ENCODE results near the gene EPO.
"Not testable (repeated sequence)": the region's sequence is repeated elsewhere in the genome, so short reads cannot be mapped to it uniquely, and the experiment has no call there.

EPO gene

GRCh38 chr7:100739934-100740333, 19.7 kb downstream of the EPO start:
- DNase-seq (ENCODE audit: low read depth) = no peak

- DNase-seq (ENCODE audit: low read depth) = no peak
Observed at GRCh38 chr7:100744605-100745004, 24.3 kb downstream of the EPO start.

- no peak for DNase-seq (ENCODE audit: low read depth)
Observed at GRCh38 chr7:100745184-100745583, 24.9 kb downstream of the EPO start.

GRCh38 chr7:100752994-100753393, 32.7 kb downstream of the EPO start:
- DNase-seq (ENCODE audit: low read depth) = no peak

GRCh38 chr7:100753750-100754149, 33.5 kb downstream of the EPO start:
- DNase-seq (ENCODE audit: low read depth) = no peak

GRCh38 chr7:100759357-100760171, 39.3 kb downstream of the EPO start:
- no peak for DNase-seq (ENCODE audit: low read depth)

- DNase-seq (ENCODE audit: low read depth) = not testable (repeated sequence)
Observed at GRCh38 chr7:100762841-100763240, 42.6 kb downstream of the EPO start.

GRCh38 chr7:100763556-100764140, 43.4 kb downstream of the EPO start:
- no peak for DNase-seq (ENCODE audit: low read depth)

- DNase-seq (ENCODE audit: low read depth) = no peak
Observed at GRCh38 chr7:100764841-100765240, 44.6 kb downstream of the EPO start.

- DNase-seq (ENCODE audit: low read depth) = no peak
Observed at GRCh38 chr7:100765250-100765649, 45.0 kb downstream of the EPO start.

- DNase-seq (ENCODE audit: low read depth) = no peak
Observed at GRCh38 chr7:100768784-100769183, 48.5 kb downstream of the EPO start.

Measured in stimulated activated CD4-positive, alpha-beta T cell treated with anti-CD3 and anti-CD28 coated beads, Interleukin-2, amount 100 ng/mL, for 4 hours (primary cell).